Gastroesophageal sphincter (tissue), 4 donors: ENCODE results near the gene CSAD. TPM values are rescaled to one million over a fixed set of nuclear protein-coding genes. Genes with fewer than 3 reads are reported as not detected.

Source experiments
- ATAC-seq: fragments of 150-250 bp; one replicate; pipeline ENCODE4 v1.9.1; 2016; ENCODE audit warnings: mild to moderate bottlenecking, moderate library complexity
- H3K27ac ChIP-seq, 4 donors: fragments of 200-600 bp; sonication (generic) in 3 of 4; 1 replicate in 3 of 4; 2 replicates in 1 of 4; pipeline ENCODE4 v1.5.1; 2016 to 2019
- H3K27me3 ChIP-seq: fragments of 200-600 bp; sonication (generic); one replicate; pipeline ENCODE4 v1.5.1; 2019
- H3K36me3 ChIP-seq, 2 donors: fragments of 200-600 bp; sonication (generic); one replicate each; pipeline ENCODE4 v1.5.1; 2019; ENCODE audit warnings: control low read depth in 1 of 2
- H3K4me1 ChIP-seq, 3 donors: fragments of 200-600 bp; sonication (generic); 1 replicate in 2 of 3; 2 replicates in 1 of 3; pipeline ENCODE4 v1.5.1; 2016 to 2019; ENCODE audit warnings: control low read depth in 2 of 3
- H3K4me3 ChIP-seq, 2 donors: fragments of 200-600 bp; sonication (generic); one replicate each; pipeline ENCODE4 v1.5.1; 2019; ENCODE audit warnings: mild to moderate bottlenecking in 1 of 2, moderate library complexity in 1 of 2
- H3K9me3 ChIP-seq, 3 donors: fragments of 200-600 bp; sonication (generic); one replicate each; pipeline ENCODE4 v1.5.1; 2017 to 2019; ENCODE audit warnings: control low read depth in 2 of 3
- EP300 ChIP-seq: sonication (generic); formaldehyde crosslinking; IDR thresholded peaks from one replicate; pipeline ENCODE4 v1.6.1; 2017; ENCODE audit warnings: antibody characterized with exemption, mild to moderate bottlenecking
- POLR2A ChIP-seq, 2 donors: fragments of 450-650 bp; IDR thresholded peaks; one replicate each; pipeline ENCODE4 v1.6.1; 2017; ENCODE audit warnings: antibody characterized with exemption in 2 of 2, mild to moderate bottlenecking in 2 of 2, moderate library complexity in 1 of 2
- POLR2AphosphoS5 ChIP-seq: sonication (generic); formaldehyde crosslinking; IDR thresholded peaks from one replicate; pipeline ENCODE4 v1.6.1; 2017; ENCODE audit warnings: antibody characterized with exemption
- whole genome bisulfite sequencing, 2 donors: methylation state at CpG; one replicate each; pipeline ENCODE4 v1.1.5; 2018; ENCODE audit warnings: low coverage in 1 of 2; 5-methylcytosine and 5-hydroxymethylcytosine counted together
- total RNA-seq, 4 donors: library from RNA; depleted of rRNA; stranded (reverse); fragments of >200 nt; gene quantifications; one replicate each; pipeline ENCODE4 v1.1.0, GENCODE V29; 2016
- TF ChIP-seq, protein P1 (sequence below), 4 experiments: fragments of 200-600 bp in 2 of 4; fragments of 450-650 bp in 2 of 4; sonication (generic) in 1 of 4; IDR thresholded peaks; one replicate each; pipeline ENCODE4 v1.5.1; 2017 to 2019; ENCODE audit warnings: antibody characterized with exemption in 4 of 4, mild to moderate bottlenecking in 2 of 4, moderate library complexity in 2 of 4

Gene CSAD
- total RNA-seq, 4 donors from 2014 or later = 11.3 to 47.5 (median 24.1) TPM

DNA sequence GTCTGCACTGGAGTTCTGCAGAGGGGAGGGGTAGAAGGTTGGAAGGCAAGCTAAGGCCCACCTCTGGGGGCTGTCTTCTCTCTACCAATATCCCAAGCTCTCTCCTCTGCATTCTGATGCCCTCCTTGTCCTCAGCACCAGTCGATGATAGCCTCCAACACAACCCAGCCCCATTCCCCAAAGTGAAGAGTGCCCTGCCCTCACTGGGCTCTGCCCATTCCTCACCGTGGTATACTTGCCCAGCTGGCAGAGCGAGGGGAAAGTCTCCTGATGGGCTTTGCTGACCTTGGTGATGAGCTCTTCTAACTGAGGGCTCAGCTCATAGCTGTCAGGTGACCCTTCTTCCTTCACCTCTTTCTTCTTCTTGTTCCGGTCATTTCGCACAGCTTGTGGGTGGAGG, 33.5 kb upstream of the CSAD start:
- WGBS, 2 donors = 50 to 75% methylated on average over 1 to 5 of the region's 5 CpGs
- no peak overlapping the region for H3K4me3 ChIP-seq
- no peaks in the 10 kb centered on the region for H3K9me3 ChIP-seq
- H3K36me3 ChIP-seq = peaks cover 0 to 73% of the 10 kb centered on the region in 2 donors
- TF ChIP-seq, protein P1, sequence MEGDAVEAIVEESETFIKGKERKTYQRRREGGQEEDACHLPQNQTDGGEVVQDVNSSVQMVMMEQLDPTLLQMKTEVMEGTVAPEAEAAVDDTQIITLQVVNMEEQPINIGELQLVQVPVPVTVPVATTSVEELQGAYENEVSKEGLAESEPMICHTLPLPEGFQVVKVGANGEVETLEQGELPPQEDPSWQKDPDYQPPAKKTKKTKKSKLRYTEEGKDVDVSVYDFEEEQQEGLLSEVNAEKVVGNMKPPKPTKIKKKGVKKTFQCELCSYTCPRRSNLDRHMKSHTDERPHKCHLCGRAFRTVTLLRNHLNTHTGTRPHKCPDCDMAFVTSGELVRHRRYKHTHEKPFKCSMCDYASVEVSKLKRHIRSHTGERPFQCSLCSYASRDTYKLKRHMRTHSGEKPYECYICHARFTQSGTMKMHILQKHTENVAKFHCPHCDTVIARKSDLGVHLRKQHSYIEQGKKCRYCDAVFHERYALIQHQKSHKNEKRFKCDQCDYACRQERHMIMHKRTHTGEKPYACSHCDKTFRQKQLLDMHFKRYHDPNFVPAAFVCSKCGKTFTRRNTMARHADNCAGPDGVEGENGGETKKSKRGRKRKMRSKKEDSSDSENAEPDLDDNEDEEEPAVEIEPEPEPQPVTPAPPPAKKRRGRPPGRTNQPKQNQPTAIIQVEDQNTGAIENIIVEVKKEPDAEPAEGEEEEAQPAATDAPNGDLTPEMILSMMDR (IDR thresholded peaks at IDR 0.05) = no peak
- no peak for TF ChIP-seq EP300
- peak overlapping the region in 3 of 4 donors; percentile 34 to 99 (median 39) for H3K27ac ChIP-seq
- ATAC-seq = no peak
- H3K4me1 ChIP-seq = peaks cover 0 to 67% (median 35%) of the 10 kb centered on the region in 3 donors
- no peaks in the 10 kb centered on the region for H3K27me3 ChIP-seq

DNA sequence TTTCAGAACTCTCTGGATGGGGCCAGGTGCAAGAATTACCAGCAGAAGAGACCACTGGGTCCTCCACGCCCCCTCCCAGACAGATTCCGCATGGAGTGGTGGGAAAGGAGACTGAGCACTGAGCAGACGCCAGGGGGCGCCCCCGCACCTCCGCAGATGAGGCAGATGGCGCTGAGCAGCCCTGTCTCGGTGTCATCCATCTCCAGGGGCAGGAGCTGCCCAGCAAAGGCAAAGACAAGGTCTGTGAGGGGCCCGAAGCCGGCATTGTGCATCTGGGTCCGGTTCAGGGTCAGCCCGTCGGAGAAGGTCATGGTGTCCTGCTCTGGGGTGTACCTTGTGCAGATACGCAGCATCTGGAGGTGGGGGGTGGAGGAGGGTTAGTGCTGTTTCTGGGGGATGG, 32.6 kb upstream of the CSAD start:
- Histone ChIP-seq H3K36me3 (peaks cover 0 to 74% of the 10 kb centered on the region in 2 donors), H3K27me3 (no peaks in the 10 kb centered on the region), H3K4me3 (no peak overlapping the region), H3K9me3 (no peaks in the 10 kb centered on the region), H3K27ac (peak overlapping the region in 3 of 4 donors; percentile 27 to 99 (median 34)), H3K4me1 (peaks cover 0 to 67% (median 34%) of the 10 kb centered on the region in 3 donors)
- 0 to 20% methylated on average over 2 to 8 of the region's 14 CpGs for WGBS, 2 donors
- ATAC-seq = peak; percentile 74
- TF ChIP-seq EP300 = no peak
- TF ChIP-seq, protein P1 (IDR thresholded peaks at IDR 0.05) = peak in 3 of 4 experiments; percentile 96 to 98 (median 97)
- TF ChIP-seq POLR2A (IDR thresholded peaks at IDR 0.05) = no peak
- TF ChIP-seq POLR2AphosphoS5 = peak; percentile 10

DNA sequence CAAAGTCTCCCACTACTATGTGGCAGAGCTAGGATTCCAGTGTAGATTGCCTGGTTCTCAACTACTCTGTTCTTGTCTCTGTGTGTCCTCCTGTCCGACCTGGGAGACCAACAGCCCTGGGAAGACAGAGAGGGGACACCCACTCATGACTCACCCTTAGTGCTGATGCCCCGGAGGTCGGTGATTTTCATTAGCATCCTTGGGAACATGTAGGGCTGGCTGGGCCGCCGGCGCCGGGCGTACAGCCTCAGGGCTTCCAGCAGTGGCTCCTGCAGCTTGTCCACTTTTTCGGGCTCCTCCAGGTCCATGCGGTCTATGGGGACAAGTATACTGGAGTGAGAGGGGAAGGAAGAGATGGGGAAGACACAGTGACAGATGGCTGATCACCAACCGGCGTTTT, 32.2 kb upstream of the CSAD start:
- H3K4me3 ChIP-seq = no peak overlapping the region
- H3K27me3 ChIP-seq = no peaks in the 10 kb centered on the region
- no peaks in the 10 kb centered on the region for H3K9me3 ChIP-seq
- H3K27ac ChIP-seq = peak overlapping the region in 3 of 4 donors; percentile 27 to 99 (median 34)
- 59% methylated on average over 4 of the region's 12 CpGs; no CpG with 5 or more reads in 1 of the 2 donors for WGBS, 2 donors
- TF ChIP-seq POLR2A (IDR thresholded peaks at IDR 0.05) (no peak), EP300 (no peak), POLR2AphosphoS5 (no peak)
- TF ChIP-seq, protein P1 (IDR thresholded peaks at IDR 0.05) = no peak
- H3K4me1 ChIP-seq = peaks cover 0 to 65% (median 32%) of the 10 kb centered on the region in 3 donors
- H3K36me3 ChIP-seq = peaks cover 0 to 74% of the 10 kb centered on the region in 2 donors
- ATAC-seq = no peak

DNA sequence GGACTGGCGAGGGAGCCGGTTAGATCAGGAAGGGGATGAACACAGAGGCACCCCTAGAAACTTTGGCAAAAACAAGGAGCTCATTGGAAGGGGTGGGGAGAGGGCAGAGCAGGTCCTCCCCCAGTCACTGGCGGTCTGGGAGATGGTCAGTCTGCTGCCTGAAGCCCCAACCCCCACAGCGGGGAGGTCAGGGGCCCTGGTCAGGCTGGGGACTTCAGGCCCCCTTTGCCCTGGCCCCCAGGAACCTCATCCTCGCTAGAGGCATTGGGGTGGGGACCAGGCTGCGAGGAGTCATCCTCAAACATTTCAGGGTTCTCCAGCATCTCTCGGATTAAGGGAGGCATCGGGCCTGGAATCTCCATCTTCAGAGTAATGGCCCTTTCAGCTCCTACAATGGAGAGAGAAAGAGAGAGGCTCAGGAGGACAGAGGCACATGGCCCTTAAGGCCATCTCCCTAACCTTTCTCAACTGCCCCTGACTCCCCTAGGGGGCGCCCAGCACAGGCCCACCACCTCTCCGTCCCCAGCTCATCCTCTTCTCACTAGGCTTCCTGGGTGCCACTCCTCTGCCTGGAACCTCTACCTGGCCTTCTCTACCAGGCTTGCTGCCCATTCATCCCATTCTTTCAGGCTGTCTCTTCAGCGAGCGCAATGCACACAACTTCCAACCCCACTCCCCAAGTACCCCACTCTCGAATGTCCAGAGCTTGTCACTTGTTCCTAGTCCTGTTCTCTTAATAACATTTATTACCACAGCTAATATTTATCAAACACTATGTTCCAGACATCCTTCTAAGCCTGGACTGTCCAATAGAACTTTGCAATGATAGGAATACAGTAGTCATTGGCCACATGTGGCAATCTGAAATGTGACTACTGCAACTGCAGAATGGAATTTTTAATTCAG, 31.0 kb upstream of the CSAD start:
- Histone ChIP-seq H3K4me1 (peaks cover 0 to 58% (median 21%) of the 10 kb centered on the region in 3 donors), H3K27ac (no peak overlapping the region), H3K27me3 (no peaks in the 10 kb centered on the region), H3K9me3 (no peaks in the 10 kb centered on the region), H3K4me3 (no peak overlapping the region), H3K36me3 (peaks cover 0 to 74% of the 10 kb centered on the region in 2 donors)
- TF ChIP-seq POLR2A (IDR thresholded peaks at IDR 0.05) (no peak), POLR2AphosphoS5 (no peak), EP300 (no peak)
- TF ChIP-seq, protein P1 (IDR thresholded peaks at IDR 0.05) = peak in 1 of 4 experiments; percentile 26
- ATAC-seq = no peak
- WGBS, 2 donors = 74 to 79% methylated on average over 5 to 6 of the region's 13 CpGs
